GM13977 (cell line): ENCODE data around the gene RAPGEF5.

Experiments used
- DNase-seq: peaks from one replicate; pipeline ENCODE4 v3.0.0; 2012; ENCODE audit warnings: low spot score
- in situ Hi-C: fragments of 300-500 bp; cut with MboI; formaldehyde crosslinking; loops from one replicate; pipeline ENCODE4 v1.12.0; 2022; ENCODE audit warnings: low sequenced_read_pairs, low pct_unique_long_range_greater_than_20kb, mixed read lengths, inconsistent platforms; ENCODE audit not compliant: unreplicated experiment
- TF ChIP-seq, protein P1 (sequence below): IDR thresholded peaks from 2 replicates; pipeline ENCODE4 v1.5.1; 2012; ENCODE audit warnings: mild to moderate bottlenecking, control low read depth; ENCODE audit not compliant: insufficient read depth; ENCODE audit errors: extremely low read depth, missing control alignments

RAPGEF5 gene

DNA sequence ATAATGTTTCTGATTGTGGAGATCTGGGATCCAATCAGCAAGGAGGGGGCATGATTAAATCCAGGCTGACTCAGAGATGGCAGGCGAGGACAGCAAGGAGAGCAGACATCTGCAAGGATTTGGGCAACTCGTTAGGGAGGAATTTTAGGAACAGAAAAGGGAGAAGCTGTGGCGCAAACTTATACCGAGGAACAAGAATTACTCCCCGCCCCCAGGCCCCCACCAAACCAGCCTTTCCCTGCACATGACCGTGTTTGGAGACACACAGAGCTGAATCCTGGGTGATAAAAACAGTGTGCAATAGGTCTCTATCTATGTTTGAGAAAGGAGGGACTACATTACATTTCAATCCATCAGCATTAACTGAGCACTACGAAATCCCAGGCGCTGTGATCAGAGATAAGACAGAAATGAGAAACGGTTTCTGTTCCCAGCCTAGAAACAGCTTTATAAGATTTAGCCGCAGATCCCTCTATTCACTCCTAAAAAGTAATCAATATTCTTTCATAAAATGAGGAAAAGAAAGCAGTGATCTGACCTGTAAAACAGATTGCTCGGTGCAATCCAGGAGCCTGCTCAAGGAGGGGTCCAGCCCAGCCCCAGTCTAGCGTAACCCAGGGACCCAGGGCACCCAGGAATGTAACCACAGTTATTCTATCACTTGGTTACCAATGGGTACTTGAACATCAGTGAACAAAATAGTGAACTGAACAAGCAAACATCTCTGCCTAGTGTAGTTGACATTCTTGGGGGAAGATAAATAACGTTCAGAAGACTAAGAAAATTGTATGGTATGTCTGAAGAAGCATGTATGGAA is 37.2 kb upstream of the RAPGEF5 start:
- in situ Hi-C loops, result no loop called here

GRCh38 chr7:22390516-22390915 is 33.6 kb upstream of the RAPGEF5 start:
- in situ Hi-C loops, result no loop called here
- TF ChIP-seq, protein P1, sequence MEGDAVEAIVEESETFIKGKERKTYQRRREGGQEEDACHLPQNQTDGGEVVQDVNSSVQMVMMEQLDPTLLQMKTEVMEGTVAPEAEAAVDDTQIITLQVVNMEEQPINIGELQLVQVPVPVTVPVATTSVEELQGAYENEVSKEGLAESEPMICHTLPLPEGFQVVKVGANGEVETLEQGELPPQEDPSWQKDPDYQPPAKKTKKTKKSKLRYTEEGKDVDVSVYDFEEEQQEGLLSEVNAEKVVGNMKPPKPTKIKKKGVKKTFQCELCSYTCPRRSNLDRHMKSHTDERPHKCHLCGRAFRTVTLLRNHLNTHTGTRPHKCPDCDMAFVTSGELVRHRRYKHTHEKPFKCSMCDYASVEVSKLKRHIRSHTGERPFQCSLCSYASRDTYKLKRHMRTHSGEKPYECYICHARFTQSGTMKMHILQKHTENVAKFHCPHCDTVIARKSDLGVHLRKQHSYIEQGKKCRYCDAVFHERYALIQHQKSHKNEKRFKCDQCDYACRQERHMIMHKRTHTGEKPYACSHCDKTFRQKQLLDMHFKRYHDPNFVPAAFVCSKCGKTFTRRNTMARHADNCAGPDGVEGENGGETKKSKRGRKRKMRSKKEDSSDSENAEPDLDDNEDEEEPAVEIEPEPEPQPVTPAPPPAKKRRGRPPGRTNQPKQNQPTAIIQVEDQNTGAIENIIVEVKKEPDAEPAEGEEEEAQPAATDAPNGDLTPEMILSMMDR, result no peak

More for the DNA sequence above, 37.2 kb upstream of the RAPGEF5 start:
- TF ChIP-seq, protein P1, result no peak
- DNase-seq, result no peak

GRCh38 chr7:22389892-22390291 is 32.9 kb upstream of the RAPGEF5 start:
- TF ChIP-seq, protein P1, result no peak
- no peak for DNase-seq
- in situ Hi-C loops, result no loop called here

More at GRCh38 chr7:22390516-22390915, 33.6 kb upstream of the RAPGEF5 start:
- DNase-seq, result no peak

DNA sequence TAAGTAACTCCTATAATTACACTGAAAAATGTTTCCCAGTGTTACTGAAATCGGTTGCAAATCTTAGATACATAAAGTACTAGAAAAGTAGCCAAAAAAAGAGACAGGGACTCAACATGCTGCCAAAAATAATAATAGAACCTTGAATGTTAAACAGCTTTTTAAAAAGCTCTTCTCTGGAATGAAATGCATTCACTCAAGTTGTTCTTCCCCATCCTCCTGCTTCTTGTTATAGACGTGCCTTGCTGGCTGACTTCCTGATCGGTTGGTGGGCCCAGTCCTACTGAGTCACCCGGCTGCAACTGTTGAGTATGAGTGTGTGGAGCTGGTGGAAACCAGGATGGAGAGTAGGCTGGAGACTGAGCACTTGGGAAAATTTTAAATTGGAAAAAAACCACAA is 30.6 kb upstream of the RAPGEF5 start:
- no peak for DNase-seq
- TF ChIP-seq, protein P1, result no peak
- in situ Hi-C loops, result no loop called here

DNA sequence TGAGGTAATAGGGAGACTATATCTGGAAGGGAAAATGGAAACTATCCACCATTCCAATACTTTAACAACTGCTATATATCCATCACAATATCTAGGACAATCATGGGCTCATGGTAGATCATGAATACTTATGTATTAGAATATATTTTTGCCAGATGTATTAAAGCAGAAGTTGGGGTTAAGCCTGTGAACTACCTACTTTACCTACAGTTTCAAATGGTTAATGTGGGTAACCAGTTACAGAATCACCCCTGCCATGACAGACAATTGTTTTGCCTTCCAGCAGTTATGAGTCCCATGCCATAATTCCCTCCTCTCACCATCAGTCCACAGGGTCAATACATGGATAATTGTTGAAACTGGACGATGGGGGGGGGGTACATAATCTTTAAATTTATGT is 29.9 kb upstream of the RAPGEF5 start:
- TF ChIP-seq, protein P1, result no peak
- in situ Hi-C loops, result no loop called here
- no peak for DNase-seq

GRCh38 chr7:22386206-22386858 is 29.4 kb upstream of the RAPGEF5 start:
- DNase-seq, result no peak
- in situ Hi-C loops, result no loop called here
- TF ChIP-seq, protein P1, result no peak
